Calu3 (cell line): ENCODE data around the gene MIB1. TPM values are rescaled to one million over a fixed set of nuclear protein-coding genes. Genes with fewer than 3 reads are reported as not detected.
"Not testable (repeated sequence)": the region's sequence is repeated elsewhere in the genome, so short reads cannot be mapped to it uniquely, and the experiment has no call there.

ENCODE experiments used
- BruUV-seq: library from RNA; stranded (reverse); fragments of 400-500 nt; replicated peaks from 2 replicates; lab custom pipeline; 2021; lab: Mats Ljungman, UMichigan
- CTCF ChIA-PET: fragments of 300-600 bp; sonication (Branson Sonifier 250); formaldehyde crosslinking; loops from one replicate; lab custom pipeline; 2022; ENCODE audit warnings: antibody characterized with exemption; lab: Charles Lee
- DNase-seq: peaks from one replicate; pipeline ENCODE4 v3.0.0; 2022
- H3K27ac Mint-ChIP-seq: one replicate; pipeline ENCODE4 v1.8.0; 2022; ENCODE audit warnings: mixed read lengths; ENCODE audit not compliant: unreplicated experiment
- H3K27me3 Mint-ChIP-seq: one replicate; pipeline ENCODE4 v1.8.0; 2022; ENCODE audit warnings: mixed read lengths; ENCODE audit not compliant: unreplicated experiment
- H3K36me3 Mint-ChIP-seq: one replicate; pipeline ENCODE4 v1.8.0; 2022; ENCODE audit warnings: mild to moderate bottlenecking, moderate library complexity, mixed read lengths; ENCODE audit not compliant: insufficient read depth, unreplicated experiment
- H3K4me1 Mint-ChIP-seq: one replicate; pipeline ENCODE4 v1.8.0; 2022; ENCODE audit warnings: mild to moderate bottlenecking, low read depth, mixed read lengths; ENCODE audit not compliant: unreplicated experiment
- H3K4me3 Mint-ChIP-seq: one replicate; pipeline ENCODE4 v1.8.0; 2022; ENCODE audit warnings: mild to moderate bottlenecking, low read depth, moderate library complexity, mixed read lengths; ENCODE audit not compliant: unreplicated experiment
- H3K9me3 Mint-ChIP-seq: one replicate; pipeline ENCODE4 v1.8.0; 2022; ENCODE audit warnings: low read depth, mixed read lengths; ENCODE audit not compliant: unreplicated experiment
- CTCF ChIP-seq: fragments of 200-600 bp; IDR thresholded peaks from one replicate; pipeline ENCODE4 v1.8.0; 2022; ENCODE audit warnings: antibody characterized with exemption; ENCODE audit not compliant: unreplicated experiment
- intact Hi-C: fragments of 100-400 bp; cut with micrococcal nuclease; formaldehyde crosslinking; loops from one replicate; pipeline ENCODE4 v1.10.0; 2022; ENCODE audit not compliant: unreplicated experiment
- total RNA-seq: library from RNA; stranded (reverse); gene quantifications from 2 replicates; pipeline ENCODE4 v1.2.3, GENCODE V29; 2022

Gene MIB1
- total RNA-seq, 1 experiment from 2014 or later = 33.6 TPM

DNA sequence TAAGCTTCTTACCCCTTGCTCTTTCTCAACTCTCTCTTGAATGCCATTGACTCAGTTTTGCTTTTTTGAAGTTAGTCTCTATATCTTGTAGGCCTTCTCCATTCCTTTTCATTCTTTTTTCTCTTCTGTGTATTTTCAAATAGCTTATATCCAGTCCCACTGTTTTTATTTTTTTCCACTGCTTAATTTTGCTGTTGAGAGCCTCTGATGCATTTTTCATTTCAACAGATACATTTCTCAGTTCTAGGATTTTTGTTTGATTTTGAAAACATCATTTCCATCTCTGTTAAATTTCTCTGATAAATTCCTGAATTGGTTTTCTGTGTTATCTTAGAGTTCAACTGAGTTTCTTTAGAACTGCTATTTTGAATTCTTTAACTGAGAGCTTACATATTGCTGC, 45.9 kb downstream of the MIB1 start:
- Mint-ChIP-seq H3K27me3 (no peaks in the 10 kb centered on the region), H3K4me3 (no peak overlapping the region), H3K4me1 (no peaks in the 10 kb centered on the region), H3K36me3 (peaks cover 13% of the 10 kb centered on the region), H3K27ac (no peak overlapping the region), H3K9me3 (no peaks in the 10 kb centered on the region)
- CTCF ChIA-PET = no interaction called here
- BruUV-seq = no TSS peak
- TF ChIP-seq CTCF = no peak
- DNase-seq = no peak
- intact Hi-C loops = no loop called here

- H3K4me1 Mint-ChIP-seq, H3K27me3 Mint-ChIP-seq, H3K27ac Mint-ChIP-seq, H3K4me3 Mint-ChIP-seq, CTCF ChIA-PET, H3K9me3 Mint-ChIP-seq, intact Hi-C loops, BruUV-seq, H3K36me3 Mint-ChIP-seq, DNase-seq: not testable (repeated sequence)
Observed at GRCh38 chr18:21796089-21796488, 55.5 kb downstream of the MIB1 start.

DNA sequence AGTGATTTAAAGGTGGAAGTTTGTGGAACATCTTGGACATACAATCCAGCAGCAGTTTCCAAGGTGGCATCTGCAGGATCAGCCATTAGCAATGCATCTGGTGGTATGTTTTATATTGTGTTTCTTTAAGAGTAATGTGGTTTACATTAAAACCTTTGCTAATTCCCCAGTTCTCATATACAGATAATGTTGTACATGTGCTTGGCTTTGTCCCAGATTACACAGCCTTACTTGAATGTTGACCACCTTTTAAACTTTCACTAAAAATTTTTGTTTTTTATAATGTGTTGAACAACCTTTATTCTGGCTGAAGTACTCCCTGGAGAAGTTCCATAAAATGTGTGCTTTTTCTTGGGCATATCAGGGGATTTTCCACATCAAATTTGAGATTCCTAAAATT, 57.5 kb downstream of the MIB1 start:
- Mint-ChIP-seq H3K36me3 (peaks cover 6% of the 10 kb centered on the region), H3K27me3 (no peaks in the 10 kb centered on the region), H3K4me3 (no peak overlapping the region), H3K9me3 (no peaks in the 10 kb centered on the region), H3K4me1 (peaks cover 25% of the 10 kb centered on the region), H3K27ac (no peak overlapping the region)
- BruUV-seq = no TSS peak
- CTCF ChIA-PET = no interaction called here
- TF ChIP-seq CTCF = no peak
- no peak for DNase-seq
- intact Hi-C loops = no loop called here

DNA sequence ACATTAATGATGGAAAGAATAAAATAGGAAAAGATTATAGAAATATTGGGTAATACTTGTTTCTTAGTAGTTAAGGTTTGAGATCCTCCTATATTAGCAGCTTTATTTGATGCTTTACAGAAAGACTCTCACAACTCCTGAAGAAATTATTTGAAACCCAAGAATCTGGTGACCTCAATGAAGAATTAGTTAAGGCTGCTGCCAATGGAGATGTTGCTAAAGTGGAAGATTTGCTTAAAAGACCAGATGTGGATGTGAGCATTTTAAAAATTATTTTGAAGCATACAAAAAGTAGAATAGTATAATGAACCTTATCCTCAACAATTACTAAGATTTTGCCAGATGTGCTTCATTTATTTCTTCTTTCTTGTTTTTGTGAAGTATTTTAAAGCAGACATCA, 59.1 kb downstream of the MIB1 start:
- Mint-ChIP-seq H3K36me3 (no peaks in the 10 kb centered on the region), H3K9me3 (no peaks in the 10 kb centered on the region), H3K27me3 (no peaks in the 10 kb centered on the region), H3K27ac (no peak overlapping the region), H3K4me3 (no peak overlapping the region), H3K4me1 (peaks cover 33% of the 10 kb centered on the region)
- intact Hi-C loops = loop anchor here (5.0 kb wide), 1 partner anchor 37 kb away; no protein-coding TSS in a partner anchor
- no TSS peak for BruUV-seq
- CTCF ChIA-PET = no interaction called here
- no peak for TF ChIP-seq CTCF
- DNase-seq = no peak

DNA sequence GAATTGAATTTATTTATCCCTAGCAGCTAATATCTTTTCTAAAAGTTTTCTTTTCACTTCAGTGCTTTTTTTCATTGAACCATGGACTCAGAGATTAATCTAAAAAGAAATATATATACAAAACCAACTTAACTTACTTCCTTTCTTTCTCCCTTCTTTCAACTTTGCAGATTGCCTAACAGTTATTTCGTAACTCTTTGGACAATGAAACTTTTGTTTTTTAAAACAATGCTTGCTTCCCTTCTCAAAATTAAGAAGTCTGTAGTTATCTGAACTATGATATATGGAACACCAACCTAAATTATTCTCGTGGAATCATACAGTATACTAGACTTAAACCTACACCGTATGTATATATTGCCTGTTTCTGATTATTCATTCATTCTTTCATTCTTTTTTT, 62.9 kb downstream of the MIB1 start:
- Mint-ChIP-seq H3K4me1 (peaks cover 33% of the 10 kb centered on the region), H3K9me3 (no peaks in the 10 kb centered on the region), H3K27me3 (no peaks in the 10 kb centered on the region), H3K36me3 (no peaks in the 10 kb centered on the region), H3K4me3 (no peak overlapping the region), H3K27ac (peak overlapping the region; percentile 52)
- no peak for DNase-seq
- CTCF ChIA-PET = no interaction called here
- TF ChIP-seq CTCF = no peak
- no TSS peak for BruUV-seq
- intact Hi-C loops = loop anchor here (5.0 kb wide), 1 partner anchor 41 kb away; no protein-coding TSS in a partner anchor
